H4 (cell line): ENCODE data around the gene MAP4K4. TPM values are rescaled to one million over a fixed set of nuclear protein-coding genes. Genes with fewer than 3 reads are reported as not detected.

Experiments
- DNase-seq: peaks from one replicate; pipeline ENCODE4 v3.0.0-alpha.2; 2015; ENCODE audit warnings: low spot score
- total RNA-seq: library from RNA; depleted of rRNA; stranded (reverse); fragments of >200 nt; shearing (Covaris generic); gene quantifications from 2 replicates; pipeline ENCODE4 v1.2.3, GENCODE V29; 2014

MAP4K4 gene
- total RNA-seq, 1 experiment from 2014 or later: 26.4 TPM

DNA sequence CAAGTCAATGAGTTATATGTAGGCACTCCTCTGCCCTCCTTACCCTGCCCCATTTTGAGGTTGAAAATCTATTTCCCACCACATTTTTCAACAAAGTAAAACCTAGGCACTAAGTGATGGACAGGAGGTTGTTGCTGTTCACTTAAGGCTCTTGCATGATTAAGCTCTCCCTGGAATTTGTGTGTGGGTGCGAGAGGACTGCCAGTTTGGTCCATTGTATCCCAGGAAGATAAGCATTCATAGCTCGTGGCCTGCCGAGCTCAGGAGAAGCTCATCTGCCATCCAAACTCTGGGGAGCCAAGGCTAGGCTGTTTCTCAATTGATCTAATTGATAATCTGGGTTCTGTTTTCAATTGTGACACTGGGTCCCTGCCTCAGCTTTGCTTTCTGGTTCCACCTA, 4.7 kb upstream of the MAP4K4 start:
- no peak for DNase-seq

DNA sequence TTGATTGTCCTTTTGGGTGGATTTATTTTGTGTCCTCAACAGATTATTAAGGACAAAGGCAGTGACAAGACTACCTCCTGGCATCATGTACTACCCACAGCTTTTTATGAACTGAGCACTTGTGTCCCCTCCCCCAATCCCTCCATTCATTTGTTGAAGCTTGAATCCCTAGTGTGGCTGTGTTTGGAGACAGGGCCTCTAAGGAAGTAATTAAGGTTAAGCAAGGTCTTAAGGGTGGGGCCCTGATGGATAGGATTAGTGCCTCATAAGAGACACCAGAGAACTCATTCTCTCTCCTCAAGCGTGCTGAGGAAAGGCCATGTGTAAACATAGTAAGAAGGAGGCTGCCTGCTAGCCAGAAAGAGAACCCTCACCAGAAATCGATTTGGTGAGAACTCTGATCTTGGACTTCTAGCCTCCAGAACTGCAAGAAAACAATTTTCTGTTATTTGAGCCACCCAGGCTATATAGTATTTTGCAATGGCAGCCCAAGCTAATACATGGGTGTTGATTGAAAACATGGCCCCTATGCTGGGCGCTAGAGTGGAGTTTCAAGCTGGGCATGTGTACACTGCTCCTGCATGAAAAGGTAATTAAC, 3.4 kb upstream of the MAP4K4 start:
- no peak for DNase-seq

DNA sequence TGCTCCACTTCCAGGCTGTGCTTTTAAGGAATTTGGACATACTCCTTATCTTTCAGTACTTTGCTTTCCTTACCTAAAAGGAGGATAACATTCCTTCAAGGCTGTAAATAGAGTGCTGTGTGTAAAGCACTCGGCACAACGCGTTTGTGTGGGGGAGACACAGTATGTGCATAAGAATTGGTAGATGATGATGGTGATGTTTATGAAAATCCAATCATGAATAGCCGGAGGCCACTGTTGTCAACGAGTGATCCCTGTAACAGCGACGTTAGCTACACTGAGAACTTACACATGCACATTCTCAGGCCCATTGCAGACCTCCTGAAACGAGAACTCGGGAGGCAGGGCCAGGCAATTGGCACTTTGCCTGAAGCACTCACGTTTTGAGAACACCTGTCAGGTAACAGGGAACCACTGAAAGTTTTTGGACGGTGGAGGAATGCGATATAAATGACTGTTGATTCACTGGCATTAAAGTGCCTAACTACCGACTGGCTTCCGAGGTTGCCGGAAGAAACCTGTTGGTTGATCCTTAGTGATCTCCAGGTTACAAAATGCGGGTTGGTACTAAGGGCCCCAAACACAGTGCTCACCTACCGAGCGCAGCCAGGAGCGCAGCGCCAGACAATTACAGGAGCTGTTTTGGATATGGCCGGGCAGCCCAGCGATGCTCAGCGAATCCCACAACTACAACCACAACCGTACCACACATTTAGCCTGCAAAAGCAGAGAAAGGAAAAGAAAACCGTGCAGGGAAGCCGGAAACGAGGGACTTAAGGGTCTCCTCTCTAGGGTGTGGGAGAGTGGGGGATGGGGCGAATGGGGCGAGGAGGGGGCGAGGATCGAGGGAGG, 1.0 kb upstream of the MAP4K4 start:
- DNase-seq: no peak

DNA sequence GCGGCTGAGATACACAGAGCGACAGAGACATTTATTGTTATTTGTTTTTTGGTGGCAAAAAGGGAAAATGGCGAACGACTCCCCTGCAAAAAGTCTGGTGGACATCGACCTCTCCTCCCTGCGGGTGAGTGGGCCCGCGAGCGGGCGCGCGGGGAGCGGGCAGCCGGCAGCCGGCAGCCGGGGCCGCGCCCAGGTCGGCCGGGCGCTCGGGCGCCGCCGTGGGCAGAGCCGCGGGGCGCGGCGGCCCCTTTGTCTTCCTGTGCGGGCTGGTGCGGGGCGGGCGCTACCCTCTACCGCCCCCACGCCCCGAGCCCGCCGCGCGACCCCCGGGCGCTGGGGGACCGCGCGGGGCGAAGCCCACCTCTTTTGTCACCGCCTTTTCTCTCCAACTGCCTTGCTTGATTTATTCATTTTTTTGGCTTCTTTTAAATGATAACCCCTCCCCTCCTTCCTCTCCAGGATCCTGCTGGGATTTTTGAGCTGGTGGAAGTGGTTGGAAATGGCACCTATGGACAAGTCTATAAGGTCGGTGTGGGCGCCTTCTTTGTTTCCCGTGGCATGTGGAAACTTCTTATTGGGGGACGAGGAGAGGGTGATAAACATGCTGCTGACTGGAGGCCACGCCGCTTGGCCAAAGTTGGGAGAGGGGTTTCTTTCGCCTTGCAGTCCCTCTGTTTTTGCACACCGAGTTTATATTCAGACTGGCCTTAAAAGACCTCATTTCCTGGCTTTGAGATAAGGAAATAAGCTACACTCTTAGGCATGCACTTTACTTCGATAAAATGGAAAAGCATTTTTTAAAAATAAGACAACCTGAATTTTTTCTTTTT, 722 bp downstream of the MAP4K4 start:
- DNase-seq: no peak

DNA sequence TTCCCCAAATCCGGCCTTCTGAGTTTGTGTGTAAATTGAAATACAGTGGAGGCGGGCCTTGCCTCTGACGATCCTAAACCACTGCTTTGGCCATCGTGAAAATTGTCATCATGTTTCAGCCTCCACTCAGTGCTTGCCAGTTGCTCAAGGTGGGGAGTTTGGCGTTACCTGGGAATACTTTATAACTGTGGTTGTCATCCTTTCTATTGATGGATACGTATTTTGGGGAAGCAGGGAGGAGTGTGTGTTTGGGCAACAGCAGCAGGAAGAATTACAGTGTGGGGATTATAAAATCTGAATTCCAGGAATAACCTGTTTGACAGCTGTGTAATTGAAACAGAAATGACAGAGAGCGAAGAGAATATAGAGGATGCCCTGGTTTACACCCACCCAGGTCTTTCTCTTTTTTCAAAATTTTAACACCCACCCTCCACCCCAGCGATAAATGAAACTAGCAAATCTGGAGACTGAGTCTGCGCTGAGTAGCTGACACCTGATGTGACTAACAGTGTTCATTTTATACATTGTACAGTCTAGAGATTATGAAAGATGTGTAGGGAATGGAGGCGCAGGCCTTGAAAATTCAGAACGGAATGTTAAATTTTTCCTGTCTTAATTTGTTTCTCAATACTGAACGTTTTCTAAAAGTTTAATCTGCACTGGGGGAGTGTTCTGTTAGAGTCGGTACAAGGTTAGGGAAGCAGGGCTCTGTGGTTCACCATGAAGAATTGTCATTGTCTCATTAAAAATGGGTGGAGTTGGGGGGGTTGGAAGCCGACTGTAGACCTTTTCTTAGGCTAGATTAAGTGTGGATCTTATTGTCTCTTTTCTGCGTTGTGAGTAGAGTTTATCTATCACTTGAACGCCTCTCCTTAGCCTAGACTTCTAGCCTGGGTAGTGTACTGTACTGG, 1.6 kb downstream of the MAP4K4 start:
- DNase-seq: no peak

DNA sequence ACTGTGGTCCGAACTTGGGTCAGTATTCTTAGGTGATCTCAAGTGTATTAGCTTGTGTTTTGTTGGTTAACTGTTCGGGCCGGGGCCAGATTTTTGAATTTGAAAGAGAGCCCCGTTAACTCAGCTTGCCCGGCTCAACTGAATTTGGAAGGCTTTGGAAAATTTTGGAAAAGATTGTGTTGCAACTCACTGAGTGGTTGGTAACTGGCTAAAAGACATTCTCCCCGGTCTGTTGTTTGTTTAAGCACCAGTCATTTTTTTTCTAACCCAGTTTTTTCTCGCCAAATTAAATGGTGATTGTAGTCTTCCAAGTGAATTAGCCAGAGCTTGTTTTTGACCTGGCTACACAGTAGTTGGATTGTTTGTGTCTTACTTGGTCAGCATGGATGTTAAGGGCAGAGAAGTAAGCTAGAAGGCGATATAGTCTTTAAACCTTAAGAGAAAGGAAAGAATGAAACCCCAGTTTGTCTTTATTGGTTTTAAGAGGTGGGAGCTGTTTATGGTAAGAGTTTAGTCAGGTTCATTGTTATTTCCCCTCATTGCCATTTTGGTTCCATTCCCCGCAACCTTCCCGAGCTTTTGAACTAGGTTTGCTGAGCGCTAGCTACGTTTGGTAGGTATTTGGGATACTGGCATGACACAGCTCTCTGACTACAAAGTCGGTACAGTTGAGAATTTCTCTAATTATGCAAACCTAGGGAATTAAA, 2.4 kb downstream of the MAP4K4 start:
- DNase-seq: no peak

DNA sequence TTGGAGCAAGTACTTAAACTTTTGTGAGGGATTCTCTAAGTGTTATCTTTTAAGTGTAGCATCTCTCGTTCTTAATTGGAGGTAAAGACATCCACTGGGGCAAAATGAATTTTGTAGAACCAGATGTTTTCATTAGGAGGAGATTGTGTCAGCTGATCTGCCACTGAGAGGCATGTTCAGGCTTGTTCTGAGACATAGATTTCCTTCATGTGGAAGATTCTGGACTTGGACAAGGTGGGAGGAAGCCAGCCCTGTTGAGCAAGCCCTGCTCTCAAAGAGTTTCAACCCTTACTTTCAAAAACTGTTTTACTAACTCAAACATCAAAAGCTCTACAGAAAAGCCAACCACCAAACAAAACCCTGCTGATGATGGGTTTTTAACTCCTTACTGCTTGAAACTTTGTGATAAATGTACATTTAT, 6.5 kb downstream of the MAP4K4 start:
- DNase-seq: no peak

DNA sequence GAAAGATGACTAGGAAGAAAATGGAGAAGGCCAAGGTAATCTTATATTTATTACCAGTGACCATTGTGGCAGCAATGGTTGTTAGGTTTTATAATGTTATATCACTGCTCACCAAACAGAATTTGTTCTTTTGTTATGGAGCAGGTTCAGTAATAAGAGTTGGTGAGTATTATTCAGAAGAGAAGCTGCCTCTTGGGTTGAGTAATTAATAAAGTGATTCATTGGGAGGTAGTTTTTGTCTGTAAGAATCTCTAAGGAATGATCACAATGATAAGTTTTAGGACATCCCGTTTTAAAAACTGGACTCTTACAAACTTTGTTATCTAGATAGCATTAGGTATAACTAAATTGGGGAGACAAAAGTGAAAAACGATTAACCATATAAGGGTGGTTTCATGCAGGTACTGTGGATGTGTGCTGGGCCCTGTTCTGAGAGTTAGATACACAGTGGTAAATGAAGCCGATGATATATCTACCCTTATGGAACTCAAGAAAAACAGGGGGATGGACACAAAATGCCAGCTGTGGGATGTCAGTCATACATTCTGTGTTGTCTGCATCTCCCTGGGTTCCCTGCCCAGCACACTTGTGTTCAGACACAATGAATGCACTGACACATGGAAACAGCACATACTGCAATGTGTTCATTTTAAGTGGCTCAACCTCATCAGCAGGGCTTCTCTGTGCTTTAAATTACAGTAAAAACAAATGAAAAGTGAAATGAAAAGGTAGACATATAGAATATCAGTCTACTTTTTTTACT, 7.5 kb downstream of the MAP4K4 start:
- no peak for DNase-seq

DNA sequence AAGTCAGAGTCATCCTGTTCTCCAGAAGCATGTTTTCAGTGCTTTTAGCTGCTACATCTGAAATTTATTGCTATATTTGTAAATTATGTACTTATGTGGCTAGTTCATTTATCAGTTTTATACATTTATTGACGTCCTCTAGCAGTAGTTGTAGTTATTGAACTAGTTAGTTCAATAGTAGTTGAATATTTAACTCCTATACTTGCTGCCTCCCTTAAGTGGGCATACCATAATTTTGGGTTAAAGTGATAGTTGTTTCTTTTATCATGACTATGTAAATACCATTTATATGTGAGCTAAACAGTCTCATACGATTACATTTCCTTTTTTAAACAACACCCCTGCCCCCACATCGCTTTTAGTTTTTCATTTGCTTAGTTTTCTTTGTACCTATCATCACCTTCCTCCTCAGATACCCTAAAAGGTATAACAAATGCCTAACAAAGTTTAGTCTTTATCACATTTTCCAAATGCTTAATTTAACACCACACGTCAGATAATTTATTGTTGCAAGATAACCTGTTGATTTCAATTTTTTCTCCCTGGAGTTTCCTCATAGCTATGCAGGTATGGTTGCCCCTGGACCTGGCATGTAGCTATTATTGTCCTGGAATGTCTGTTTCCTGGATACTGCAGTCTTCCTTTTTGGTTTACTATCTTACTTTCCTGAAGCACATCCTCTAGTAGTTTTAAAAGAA, 8.8 kb downstream of the MAP4K4 start:
- no peak for DNase-seq

DNA sequence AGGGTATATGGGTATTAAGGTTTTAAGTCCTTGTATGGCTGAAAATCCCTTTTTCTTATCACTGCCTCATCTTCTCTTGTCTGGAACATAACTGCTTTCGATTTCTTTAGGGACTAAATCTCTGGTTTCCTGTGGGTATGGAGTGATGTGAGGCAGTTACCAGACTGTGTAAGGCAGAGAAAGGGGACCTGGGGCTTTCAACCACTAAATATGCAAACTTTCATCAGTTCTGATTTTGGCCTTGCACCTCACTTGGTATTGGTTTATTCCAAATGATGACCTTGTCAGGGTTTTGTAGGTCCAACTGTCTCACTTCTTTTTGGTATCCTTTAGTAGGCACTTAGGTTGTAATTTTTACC, 9.3 kb downstream of the MAP4K4 start:
- DNase-seq: no peak

DNA sequence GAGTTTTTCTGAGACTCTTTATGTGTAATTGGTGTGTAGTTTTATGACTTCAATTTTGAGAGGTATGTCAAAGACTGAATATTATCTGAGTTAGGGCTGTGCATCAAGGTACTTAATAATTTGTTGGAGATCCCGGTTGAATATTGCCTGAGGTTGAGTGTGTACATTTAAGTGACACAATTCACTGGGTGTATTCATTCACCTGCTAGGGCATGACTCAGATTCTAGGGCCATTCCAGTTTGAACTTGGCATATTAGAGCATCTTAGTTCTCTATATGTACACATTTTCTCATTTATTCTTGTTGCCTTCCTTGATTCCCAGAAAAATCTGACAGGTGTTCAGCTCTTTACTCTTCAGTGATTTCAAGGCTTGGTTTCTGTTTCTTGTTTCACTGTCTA, 12.5 kb downstream of the MAP4K4 start:
- no peak for DNase-seq

DNA sequence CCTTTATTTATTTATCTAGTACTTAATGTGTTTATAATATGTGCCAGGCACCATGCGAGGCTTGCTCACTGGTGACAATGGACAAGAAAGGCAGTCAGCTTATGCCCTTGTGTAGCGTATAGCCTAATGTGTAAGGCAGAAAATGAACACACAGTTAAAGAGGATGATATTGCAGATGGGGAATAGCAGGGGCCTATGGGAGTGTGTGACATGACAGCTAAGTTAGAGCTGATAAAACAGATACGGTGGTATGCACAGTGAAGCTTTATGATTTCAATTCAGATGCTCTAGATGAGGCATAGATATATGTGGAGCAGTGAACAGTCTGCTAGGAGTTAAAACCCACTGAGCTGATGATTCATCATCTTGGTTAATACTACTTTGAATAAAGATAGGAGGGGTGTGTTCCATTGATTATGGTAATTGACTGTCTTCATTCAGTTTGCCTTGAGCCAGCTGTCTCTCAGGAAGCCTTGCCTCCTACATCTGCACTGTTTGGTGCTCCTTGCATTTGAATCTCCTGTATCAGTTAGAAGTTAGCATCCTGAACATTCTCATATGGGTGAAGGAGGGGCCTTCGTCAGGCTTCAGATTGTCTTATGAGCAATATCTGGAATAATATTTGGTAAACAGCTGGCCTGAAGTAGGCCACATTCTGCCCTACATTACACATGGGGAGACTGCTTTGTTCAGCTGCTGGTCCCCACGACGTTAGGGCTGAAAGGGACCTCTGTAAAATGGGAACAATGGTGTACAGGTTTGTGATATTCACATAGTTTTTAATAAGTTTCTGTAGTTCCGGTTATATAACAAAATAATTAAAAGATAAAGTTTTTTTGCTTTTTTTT, 13.2 kb downstream of the MAP4K4 start:
- no peak for DNase-seq

DNA sequence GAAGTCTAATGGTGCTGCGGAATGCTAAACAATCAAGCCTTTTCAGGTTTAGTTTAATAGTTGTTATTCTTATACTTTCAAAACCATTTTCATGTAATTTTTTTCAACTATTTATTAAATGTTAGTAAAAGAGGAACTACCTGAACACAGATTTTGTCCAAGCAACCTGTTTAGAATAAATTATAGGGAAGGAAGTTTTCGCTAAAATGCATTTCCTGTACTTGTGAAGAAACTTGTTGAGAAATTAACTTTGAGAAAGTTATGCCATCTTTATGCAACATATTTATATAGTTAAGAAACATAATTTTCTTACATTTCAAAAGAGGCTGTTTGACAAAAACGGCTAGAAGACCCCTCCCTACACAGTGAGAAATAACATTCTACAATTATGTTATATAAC, 16.6 kb downstream of the MAP4K4 start:
- no peak for DNase-seq

DNA sequence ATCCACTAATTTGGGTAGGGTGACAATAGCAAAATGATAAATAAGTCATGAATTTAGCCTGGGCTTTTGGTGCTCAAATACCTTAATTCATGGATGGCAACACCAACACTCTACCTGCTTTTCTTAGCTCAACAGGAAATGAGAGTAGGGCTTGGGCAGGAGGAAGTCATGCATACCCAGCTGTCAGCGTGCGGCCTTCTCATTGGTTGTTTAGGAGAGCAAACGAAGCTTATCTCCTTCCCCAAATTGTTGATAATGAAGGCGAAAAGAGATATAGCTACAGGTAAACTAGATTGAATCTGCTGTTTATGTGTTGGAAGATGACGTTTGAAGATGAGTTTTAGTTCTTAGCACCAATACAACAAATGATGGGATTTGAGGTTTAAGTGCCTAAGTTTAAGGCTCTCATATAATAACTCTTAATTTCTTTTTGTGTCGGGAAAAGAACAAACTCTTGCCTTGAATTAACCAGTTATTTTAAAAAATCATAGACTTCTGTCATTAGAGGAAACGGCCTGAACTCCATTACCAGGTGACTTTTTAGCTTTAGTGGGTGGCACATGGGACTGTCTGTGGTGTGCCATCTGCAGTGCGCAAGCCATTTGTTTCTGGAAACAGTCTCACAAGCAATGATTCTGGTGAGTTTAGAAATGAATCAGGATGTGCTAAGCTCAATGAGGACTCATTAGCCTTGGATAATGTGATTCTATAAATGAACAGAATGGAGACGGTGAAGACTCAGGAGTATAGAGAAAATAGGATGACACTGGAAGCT, 19.8 kb downstream of the MAP4K4 start:
- no peak for DNase-seq

DNA sequence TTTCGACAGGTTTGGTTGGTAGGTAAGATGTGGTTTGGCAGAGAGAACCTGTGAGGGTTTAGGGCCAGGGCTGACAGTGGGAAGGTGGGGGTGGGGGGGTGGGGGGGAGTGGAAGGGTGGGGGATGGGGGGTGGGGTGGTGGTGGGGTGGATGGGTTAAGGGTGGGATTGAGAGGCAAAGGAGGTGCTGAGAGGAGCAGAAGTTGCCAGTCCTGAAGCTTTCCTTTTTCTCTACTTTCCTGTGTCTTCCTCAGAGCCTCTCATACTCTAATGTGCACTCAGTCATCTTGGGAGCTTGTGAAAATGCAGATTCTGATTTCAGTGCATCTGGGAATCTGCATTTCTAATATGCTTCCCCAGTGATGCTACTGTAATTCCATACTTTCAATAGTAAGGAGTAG, 21.0 kb downstream of the MAP4K4 start:
- no peak for DNase-seq

DNA sequence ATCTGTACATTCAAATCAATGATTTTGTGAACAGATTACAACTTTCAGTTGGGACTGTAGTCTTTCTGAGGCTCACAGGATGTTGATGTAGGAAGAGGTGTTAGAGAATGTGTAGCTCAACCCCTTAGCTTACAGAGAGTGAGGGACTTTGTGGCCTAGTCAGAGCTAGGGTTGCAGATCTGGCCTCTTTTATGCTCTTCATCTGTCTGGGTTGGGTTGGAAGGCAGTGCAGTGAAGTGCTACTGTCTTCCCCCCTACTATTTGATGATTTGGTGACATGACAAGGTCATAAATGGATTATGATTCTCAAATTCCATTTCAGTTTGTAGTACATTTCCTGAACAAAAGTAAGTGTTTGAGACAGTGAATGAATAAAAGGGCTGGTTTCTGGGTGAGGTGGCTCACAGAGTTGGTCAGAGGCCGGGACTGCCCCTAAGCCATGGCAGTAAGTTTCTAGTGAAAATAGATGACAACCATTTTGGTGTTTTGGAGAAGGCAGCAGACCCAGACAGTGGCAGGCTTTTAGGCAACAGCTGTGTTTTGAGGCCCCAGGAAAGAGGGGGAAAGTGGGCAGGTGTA, 21.6 kb downstream of the MAP4K4 start:
- no peak for DNase-seq

DNA sequence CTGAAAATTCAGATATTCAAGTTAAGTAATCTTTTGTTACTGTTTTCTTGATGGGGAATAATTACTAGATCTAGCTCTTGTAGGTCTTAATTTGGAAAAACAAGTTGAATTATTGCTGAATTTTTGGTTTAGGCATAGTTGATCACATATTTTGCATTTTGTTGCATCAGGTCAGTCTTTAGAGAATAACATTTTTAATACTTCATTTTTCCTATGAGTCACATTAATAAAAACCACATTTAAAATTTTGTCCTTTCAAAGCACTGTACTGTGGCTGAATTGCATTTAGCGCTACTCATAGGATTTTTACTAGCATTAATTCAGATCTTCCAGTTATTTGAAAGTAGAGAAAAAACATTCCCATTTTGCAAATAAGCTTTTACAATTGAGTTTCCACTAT, 23.2 kb downstream of the MAP4K4 start:
- DNase-seq: no peak

DNA sequence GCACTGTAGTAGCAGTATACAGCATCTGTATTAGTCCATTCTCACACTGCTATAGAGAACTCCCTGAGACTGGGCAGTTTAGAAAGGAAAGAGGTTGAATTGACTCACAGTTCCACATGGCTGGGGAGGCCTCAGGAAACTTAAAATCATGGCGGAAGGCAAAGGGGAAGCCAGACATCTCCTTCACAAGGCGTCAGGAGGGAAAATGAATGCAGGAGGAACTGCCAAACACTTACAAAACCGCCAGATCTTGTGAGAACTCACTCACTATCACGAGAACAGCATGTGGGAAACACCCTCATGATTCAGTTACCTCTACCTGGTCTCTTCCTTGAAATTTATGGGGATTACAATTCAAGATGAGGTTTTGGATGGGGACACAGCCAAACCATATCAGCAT, 25.4 kb downstream of the MAP4K4 start:
- DNase-seq: no peak
